ENCODE measurements around the gene SPECC1.
"Not testable (repeated sequence)": the region's sequence is repeated elsewhere in the genome, so short reads cannot be mapped to it uniquely, and the experiment has no call there.

SPECC1 gene

DNA sequence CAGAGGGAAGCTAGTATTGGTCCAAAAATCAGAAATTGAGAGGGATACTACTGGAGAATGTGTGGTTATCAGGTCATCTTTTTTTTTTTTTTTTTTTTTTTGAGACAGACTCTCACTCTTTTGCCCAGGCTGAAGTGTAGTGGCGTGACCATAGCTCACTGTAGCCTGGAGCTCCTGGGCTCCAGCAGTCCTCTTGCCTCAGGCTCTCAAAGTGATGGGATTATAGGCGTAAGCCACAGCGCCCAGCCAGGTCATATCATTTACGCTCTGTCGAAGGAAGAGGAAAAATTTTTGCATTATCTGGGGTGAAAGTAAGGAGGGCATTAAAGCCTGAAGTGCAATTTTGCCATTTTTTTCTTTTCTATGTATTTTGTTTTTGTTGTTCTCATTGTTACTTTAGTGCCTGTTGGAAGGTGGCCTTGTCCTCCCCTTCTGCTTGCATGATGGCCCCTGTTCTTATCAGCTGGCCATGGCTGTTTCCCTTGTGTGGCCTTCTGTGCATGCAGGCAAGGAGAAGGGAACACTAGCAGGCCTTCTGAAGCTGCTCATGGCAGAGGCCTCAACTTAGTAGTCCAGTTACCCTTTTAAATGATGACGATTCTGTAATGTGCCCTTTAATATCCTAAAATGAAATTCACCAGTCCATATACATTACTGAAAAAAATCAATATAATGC lies 118.3 kb downstream of the SPECC1 start:
- DNase-seq (ENCODE audit: low read depth): no peak

DNA sequence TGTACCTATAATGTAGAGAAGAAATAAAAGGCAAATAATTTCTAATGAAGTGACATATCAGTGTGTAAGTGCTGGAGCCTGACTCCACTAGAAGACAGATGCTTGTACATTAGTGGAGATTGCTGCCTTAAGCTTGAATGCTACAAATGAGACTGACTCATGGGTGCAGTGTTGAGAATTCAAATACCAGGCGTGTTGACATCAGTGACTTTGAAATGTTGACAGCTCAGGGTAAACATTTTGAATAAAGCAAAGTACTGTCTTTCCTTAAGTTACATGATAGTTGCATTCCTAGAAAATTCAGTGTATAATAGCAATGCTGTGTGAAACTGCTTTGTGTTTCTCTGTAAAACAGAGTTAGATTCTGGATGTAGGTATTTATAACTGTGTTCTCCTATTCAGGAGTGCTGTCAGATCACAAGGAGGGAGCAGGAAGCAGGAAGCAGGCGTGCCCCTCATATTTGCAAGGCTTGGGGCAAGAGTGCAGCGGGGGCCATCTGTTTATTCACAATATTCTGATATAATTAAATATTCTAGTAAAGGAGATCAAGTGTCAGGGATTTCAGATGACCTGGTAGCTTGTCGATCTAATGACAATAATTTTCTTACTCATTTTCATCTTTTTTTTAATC lies 119.0 kb downstream of the SPECC1 start:
- peak; percentile 7 for DNase-seq (ENCODE audit: low read depth)

DNA sequence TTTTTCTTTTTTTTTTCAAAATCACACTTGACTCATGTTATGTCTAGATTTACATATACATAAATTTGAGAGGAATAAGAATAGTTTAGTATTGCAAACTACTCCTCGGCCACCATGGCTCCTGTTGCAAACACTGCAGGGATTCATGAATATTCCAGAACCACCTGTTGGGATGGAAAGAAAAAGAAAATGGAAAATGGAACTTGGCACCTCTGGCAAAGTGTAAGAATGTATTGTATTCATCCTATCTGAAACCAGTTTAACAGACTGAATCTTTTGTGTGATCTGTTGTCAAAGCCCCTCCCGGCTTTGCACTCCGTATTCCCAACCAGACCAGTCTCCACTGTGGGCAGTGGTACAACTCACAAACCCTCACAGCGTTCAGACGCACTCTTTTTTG lies 124.4 kb downstream of the SPECC1 start:
- DNase-seq (ENCODE audit: low read depth): no peak

DNA sequence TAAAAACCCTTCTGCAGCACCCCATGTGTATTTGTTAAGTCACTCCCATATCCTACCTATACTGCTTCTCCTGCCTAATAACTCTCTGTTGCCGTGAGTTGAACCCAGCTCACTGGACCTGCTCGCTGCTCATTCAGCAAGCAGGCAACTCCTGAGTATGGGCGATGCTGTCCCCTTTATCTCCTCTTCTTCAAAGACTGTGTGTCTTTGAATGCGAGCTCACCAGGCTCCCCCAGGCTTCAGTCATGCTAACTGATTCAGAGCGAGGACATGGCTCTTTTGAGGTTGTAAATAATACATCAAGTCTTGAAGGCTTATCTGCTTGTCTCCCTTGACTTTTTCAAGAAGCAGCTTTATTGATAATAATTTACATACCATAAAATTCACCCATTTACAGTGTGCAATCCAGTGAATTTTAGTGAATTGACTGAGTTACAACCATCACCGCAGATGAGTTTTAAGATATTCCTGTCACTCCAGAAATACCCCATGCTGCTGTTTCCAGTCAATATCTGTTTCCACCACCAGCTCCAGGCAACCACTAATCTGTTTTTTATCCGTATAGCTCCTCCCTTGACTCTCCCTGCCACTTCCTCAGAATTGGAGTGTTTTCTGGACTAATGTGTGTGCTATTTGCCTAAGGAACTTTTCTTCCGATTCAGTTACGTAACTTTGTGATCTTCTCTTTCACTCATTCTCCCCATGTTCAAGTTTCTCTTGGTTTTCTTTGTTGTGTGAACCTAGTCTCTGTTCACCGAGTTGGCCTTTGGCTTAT lies 132.2 kb downstream of the SPECC1 start:
- DNase-seq (ENCODE audit: low read depth): no peak

DNA sequence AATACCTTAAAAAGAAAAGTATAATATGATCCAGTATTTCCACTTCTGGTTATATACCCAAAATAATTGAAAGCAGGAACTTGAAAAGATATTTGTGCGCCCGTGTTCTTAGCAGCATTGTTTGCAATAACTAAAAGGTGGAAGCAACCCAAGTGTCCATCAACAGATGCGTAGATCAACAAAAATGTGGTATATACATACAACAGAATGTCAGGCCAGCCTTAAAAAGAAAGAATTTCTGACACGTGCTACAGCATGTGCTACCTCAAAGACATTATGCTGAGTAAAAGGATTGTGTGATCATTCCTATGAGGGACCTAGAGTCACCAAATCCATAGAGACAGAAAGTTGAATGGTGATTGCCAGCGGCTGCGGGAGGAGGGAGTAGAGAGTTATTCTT lies 133.1 kb downstream of the SPECC1 start:
- no peak for DNase-seq (ENCODE audit: low read depth)

DNA sequence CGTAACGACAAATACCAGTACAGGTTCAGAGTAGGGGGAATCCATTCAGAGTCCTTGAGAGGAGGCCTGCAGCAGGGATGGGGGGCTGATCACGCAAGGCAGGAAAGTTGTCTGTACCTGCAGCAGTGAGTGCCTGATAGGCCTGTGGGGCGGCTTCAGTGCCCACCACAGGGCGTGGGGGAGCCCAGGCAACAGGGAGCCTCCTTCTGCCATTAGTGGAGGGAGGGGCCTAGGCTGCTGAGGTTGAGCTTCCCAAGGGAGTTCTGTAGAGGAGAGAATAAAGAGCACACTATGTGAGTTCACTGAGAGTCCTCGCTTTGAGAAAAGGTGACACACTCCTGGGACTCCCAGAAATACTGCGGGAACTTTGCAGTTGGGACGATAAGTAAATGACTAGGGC lies 134.6 kb downstream of the SPECC1 start:
- no peak for DNase-seq (ENCODE audit: low read depth)

DNA sequence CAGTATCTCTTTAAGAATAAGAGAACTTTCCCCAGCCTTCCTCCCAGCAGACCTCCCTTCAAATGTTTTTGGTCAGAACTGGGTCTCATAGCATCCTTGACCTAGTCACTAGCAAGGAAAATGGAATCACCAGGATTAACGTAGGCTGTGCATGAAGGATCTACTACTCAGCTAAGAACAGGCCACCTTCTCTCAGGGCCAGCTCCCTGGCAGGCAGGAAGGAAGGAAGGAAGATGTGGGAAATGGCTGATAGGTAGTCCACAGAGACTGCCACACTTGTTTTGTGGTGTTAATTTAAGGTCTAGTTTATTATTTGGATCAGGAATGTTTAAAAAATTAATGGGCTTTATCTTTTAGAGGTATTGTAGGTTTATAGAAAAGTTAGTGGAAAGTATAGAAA lies 136.4 kb downstream of the SPECC1 start:
- DNase-seq (ENCODE audit: low read depth): no peak

DNA sequence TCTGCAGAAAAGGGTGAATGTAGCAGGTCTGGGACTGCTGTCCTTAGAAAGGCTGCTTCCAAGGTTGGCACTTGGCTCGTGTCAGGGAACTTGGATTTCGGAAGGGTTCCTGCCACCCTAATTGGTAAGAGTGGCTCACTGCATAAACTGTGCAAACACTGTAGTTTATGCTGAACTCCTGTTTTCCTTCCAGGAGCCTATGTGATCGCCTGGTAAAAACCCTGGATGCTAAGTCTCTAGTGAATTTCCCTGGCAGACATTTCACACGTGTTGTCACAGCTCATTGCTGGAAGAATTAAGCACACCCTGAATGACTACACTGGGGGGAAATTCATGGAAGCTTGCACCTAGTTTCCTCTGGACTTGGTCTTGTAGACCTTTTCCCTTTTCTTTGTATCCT lies 140.1 kb downstream of the SPECC1 start:
- DNase-seq (ENCODE audit: low read depth): no peak

DNA sequence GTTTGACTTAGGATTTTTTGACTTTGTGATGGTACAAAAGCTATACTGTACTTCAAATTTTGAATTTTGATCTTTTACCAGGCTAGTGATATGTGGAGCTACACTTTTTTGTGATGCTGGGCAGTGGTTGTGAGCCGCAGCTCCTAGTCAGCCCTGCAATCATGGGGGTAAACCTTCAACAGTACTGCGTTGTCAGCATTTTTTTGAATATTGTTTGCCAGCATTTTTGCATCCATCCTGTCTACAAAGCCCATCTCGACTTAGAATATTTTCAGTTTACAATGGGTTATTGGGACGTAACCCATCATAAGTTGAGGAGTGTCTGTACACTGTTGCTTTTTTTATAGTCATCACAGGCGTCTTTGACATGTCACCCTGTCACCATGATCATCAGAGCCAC lies 142.0 kb downstream of the SPECC1 start:
- DNase-seq (ENCODE audit: low read depth): no peak

DNA sequence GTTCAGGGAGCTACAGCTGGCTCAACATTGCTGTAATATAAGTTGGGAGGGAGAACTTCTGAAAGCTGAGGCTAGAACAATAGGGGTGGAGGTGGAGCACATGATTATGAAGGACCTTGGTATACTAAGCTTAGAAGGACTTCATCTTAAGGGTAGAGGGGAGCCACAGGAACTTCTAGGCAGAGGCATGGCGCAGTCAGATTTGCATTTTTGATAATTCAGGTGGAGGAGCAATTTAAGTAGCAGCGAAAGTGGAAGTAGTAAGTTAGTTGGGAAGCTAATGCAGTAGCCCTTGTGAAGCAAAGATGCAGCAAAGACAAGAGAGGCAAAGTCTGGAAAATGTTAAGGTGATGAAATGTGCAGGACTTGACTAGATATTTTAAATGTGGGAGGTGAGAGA lies 144.1 kb downstream of the SPECC1 start:
- DNase-seq (ENCODE audit: low read depth): no peak

DNA sequence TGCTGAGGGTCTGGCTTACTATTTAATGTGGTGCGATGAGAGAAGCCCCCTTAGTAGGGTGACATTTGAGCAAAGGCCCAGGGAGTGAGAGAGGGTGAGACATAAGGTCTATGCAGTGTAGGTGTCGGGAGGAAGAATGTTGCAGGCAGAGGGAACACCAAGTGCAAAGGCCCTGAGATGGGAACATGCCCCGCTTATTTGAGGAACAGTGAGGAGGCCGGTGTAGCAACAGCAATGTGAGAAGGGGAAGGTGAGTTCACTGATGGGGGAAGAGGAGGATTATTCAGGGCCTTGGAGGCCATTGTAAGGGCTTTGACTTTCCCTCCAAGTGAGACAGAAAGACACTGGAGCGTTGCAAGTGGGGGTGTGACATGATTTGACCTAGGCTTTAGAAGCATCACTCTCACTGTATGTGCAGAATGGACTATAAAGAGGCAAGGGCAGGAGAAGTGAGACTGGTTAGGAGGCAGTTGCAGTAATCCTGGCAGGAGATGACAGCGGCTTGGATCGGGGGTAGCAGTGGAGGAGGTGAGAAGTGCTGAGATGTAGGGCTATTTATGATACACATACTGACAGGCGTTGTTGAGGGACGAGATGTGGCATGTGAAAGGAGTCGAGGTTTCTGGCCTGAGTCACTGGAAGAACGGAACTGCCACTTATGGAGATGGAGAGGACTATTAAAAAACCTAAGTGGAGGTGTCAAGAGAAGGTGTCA lies 145.3 kb downstream of the SPECC1 start:
- no peak for DNase-seq (ENCODE audit: low read depth)

DNA sequence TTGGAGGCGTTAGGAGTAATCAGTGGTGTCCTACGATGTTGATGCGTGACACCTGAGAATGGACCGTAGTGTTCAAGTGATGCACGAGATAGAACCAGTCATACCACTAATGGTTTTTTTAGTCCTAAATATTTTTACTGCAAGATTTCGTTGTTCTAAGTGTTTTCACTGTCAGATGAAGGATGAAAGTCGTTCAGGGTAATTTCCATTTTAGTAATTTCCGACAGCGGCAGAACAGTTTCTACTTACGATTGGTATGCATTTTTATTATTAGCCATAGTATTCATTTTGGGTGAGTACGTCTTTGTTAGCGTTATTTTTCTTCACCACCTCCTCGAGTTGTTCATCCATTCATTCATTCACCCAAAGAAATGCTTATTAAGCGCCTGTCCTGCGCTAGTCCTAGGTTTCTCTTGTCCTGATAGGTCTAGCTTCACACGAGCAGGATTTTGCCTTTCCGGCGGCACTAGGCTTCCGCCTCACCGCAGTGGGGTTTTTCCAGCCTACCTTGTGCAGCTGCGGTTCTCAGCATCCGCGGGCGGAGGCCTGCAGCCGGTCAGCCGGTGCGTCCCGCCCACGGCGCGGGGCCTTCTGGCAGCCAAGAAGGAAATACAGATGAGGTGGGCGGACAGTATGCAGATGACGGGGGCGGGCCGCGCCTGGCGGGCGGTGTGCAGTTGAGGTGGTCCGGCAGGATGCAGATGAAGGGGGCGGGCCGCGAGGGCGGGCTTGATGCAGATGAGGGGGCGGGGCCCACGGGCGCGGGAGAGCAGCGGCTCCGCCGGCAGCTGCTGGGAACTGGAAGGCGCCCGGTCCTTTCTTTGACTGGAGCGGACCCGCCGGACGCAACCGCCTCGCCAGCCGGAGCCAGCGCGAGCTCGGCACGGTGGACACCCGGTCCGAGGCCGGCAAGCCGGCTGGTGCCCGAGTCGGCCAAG lies 146.4 kb downstream of the SPECC1 start:
- DNase-seq (ENCODE audit: low read depth): peak; percentile 71

DNA sequence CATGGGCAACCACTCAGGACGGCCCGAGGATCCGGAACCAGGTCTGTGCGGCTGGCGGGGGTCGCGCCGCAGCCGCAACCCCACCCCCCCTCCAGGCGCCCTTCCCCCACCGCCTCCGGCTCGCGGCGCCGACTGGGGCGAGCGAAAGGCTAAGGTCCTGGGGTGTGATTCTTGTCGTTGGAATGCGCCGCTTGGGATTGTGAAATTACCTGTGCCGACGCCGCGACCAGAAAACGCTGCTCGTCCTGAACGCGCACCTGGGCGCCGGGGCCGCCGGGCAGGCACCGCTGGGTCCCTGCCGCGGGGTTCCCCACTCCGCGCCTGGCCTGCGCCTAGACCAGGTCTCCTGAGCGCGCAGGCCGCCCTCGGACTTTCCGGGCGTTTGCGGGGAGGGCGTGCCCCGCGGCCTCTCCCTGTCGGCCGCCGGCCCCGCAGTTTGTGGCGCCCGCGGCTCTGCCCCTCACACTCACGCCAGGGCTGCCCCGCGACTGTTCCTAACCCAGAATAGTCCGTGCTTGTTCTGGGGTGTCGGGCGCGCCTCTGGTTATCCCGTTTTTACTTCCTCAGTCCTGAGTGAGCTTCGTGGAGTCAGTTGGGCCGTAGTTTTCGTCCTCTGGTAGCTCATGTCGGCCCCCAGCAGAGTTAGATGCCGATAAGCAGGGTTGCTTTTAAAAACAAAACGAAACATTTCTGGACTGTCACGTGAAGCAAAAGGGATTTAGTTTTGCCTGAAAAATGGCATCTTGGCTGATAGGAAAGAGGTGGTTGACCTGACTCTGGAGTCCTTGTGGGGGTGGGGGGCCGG lies 147.2 kb downstream of the SPECC1 start:
- no peak for DNase-seq (ENCODE audit: low read depth)

DNA sequence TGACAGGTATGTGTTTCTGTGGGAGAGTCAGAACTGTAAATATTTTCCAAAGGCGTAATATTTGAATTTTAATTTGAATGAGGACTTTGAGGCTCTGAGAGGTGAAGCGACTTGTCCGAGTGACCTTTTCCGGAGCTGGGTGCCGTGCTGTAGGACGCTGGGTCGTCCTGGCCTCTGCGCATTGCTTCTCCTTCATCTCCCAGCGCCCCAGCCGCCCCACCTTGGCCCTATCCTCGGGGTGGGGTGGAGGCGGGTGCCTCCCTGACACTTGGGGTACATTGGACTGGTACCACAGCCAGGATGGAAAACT lies 147.8 kb downstream of the SPECC1 start:
- DNase-seq (ENCODE audit: low read depth): no peak

DNA sequence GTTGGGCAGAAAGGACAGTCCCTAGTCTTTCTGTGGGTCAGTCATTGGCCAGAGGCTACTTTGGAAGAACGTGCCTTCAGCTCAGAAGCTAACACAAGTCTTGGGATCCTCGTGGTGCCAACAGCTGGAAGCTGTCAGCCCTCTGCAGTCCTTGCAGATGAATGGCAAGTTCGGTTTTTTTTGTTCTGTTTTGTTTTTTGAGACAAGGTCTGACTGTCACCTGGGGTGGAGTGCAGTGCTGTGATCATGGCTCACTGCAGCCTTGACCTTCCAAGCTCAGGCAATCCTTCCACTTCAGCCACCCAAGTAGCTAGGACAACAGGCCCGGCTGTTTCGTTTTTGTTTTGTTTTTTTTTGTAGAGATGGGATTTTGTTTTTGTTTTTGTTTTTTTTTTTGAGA lies 149.4 kb downstream of the SPECC1 start:
- DNase-seq (ENCODE audit: low read depth): no peak

DNA sequence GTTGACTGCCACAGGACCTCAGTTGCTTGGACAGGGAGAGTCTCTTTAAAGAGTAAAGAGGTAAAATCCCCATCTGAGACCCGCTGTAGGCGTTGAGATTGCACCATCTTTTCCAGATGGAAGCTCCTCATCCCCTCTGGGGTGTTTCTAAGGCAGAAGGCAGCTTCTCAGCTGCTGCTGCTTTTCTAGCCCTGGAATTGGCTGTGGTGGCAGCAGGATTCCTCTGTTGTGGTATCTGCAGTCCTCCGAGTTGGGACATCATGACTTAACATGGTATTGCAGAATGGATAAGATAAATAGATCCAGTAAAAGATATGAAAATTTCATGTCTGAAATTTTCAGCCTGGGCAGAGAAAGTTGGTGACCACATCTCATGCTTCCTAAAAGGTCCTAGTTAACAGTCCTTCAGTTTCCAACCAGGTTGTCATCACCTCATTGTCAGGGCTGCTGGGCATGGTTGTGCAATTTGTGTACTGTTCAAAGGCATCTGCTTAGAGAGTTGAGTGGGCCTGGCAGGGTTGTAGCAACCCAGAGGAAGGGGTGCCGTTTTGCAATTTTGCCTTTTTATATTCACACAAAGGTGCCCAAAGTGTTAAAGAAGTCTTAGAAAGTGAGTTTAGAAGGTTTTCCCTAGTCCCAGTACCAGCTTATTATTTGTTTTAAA lies 150.4 kb downstream of the SPECC1 start:
- DNase-seq (ENCODE audit: low read depth): no peak

DNA sequence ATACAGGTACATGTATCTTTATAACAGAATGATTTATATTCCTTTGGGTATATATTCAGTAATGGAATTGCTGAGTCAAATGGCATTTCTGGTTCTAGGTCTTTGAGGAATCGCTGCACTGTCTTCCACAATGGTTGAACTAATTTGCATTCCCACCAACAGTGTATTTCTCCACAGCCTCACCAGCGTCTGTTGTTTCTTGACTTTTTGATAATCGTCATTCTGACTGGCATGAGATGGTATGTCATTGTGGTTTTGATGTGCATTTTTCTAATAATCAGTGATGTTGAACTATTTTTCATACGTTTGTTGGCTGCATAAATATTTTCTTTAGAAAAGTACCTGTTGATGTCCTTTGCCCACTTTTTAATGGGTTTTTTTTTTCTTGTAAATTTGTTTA lies 156.4 kb downstream of the SPECC1 start:
- DNase-seq (ENCODE audit: low read depth): not testable (repeated sequence)

DNA sequence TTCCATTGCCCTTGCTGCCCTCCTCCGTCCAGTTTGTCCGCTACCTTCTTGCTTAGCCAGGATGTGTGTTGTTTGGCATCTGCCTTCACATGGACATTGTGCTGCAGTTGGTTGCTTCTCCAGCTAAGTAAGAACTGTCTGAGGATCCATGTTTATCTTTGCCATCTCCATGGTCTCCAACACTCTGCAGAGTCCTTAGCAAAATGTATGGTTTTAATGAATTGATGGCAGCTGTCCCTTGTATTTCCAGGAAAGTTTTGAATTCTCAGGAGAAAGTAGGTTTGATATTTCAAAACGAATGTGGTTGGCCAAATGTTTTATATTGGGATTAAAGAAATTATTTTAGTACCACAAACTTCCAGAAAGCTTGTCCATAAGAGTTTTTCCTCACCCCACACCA lies 160.9 kb downstream of the SPECC1 start:
- DNase-seq (ENCODE audit: low read depth): no peak

DNA sequence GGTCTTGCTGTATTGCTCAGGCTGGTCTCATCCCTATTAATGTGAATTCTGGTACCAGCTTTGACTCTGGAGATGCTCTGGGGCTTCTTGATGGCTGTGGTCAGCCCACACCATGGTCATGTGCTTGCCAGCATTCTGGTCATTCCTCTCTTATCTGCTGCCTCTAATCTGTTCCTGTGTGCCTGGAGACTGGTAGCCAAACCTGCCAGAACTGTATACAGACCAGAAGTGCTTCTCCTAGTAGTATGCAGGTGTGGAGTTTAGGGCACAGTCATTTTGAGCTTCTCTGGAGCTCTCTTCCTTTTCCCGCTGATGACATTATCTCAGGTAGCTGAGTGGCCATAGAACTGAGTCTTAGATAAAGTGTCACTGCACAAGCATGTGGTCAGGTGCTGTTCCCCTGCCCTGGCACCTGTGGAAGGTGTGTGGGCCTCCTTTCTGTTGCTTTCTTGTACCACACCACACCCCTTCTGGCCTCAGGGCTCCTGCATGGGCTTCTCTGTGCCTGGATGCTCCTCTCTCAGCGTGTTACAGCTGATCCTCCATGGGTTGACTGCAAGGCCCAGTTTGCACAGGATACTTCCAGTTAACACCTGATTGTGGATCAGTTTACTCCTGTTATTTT lies 162.7 kb downstream of the SPECC1 start:
- DNase-seq (ENCODE audit: low read depth): no peak

DNA sequence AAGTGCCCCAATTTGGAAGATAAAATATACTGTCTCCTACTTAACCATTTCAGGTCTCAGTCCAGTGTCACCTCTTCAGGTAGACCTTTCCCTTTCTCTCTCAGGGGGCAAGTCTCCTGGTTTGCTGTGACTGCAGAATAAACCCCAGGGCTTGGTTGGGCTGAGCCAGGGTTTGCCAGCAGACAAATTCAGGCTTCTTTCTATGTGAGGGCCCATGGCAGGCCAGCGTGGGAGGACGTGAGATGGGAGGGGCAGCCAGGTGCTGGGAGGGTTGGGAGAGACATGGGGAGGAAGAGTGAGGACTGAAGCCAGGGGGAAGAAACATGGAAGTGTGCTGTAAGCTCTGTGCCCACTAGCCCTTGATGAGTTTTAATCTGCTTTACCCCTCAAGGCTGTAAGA lies 163.2 kb downstream of the SPECC1 start:
- DNase-seq (ENCODE audit: low read depth): no peak
